Hematopoietic multipotent progenitor cell treated with erythropoietin and hydrocortisone succinate and interleukin-3 and kit ligand, for 8 days (in vitro differentiated cells): Measurements from ENCODE around the gene ZNF579.

Experiments
- DNase-seq: peaks from one replicate; pipeline ENCODE4 v3.0.0-alpha.2; 2015

ZNF579 gene

GRCh38 chr19:55563261-55563690 lies 17.4 kb downstream of the ZNF579 start:
- DNase-seq, result no peak

- no peak for DNase-seq
These were observed 21.0 kb downstream of the ZNF579 start for GRCh38 chr19:55559684-55560083.

- no peak for DNase-seq
These were observed 25.9 kb downstream of the ZNF579 start for GRCh38 chr19:55554741-55555152.

- no peak for DNase-seq
These were observed 26.3 kb downstream of the ZNF579 start for GRCh38 chr19:55554302-55554701.

- DNase-seq, result no peak
These were observed 27.1 kb downstream of the ZNF579 start for GRCh38 chr19:55553217-55554182.

- no peak for DNase-seq
These were observed 28.0 kb downstream of the ZNF579 start for GRCh38 chr19:55552620-55553019.

- no peak for DNase-seq
These were observed 28.4 kb downstream of the ZNF579 start for GRCh38 chr19:55552206-55552605.

GRCh38 chr19:55550321-55550650 lies 30.4 kb downstream of the ZNF579 start:
- no peak for DNase-seq

- DNase-seq, result no peak
These were observed 30.9 kb downstream of the ZNF579 start for GRCh38 chr19:55549500-55550320.

- DNase-seq, result peak; percentile 10
These were observed 33.6 kb downstream of the ZNF579 start for GRCh38 chr19:55546822-55547614.

- DNase-seq, result no peak
These were observed 34.6 kb downstream of the ZNF579 start for GRCh38 chr19:55546011-55546410.

- no peak for DNase-seq
These were observed 35.2 kb downstream of the ZNF579 start, which contains the start of gene SBK3 for GRCh38 chr19:55545443-55545842. TSS of gene SBK3 (minus strand) at chr19:55545543. CDS start at chr19:55545543, 0 bp downstream.

GRCh38 chr19:55544776-55545439 lies 35.7 kb downstream of the ZNF579 start:
- DNase-seq, result no peak

GRCh38 chr19:55544014-55544413 lies 36.6 kb downstream of the ZNF579 start:
- DNase-seq, result no peak

- DNase-seq, result no peak
These were observed 37.1 kb downstream of the ZNF579 start for GRCh38 chr19:55543567-55543966.

GRCh38 chr19:55542292-55542855 lies 38.3 kb downstream of the ZNF579 start:
- no peak for DNase-seq

GRCh38 chr19:55541091-55541490 lies 39.6 kb downstream of the ZNF579 start:
- no peak for DNase-seq

- DNase-seq, result no peak
These were observed 40.0 kb downstream of the ZNF579 start for GRCh38 chr19:55540619-55541018.

- DNase-seq, result no peak
These were observed 41.3 kb downstream of the ZNF579 start for GRCh38 chr19:55539090-55539984.

GRCh38 chr19:55538132-55538531 lies 42.5 kb downstream of the ZNF579 start:
- DNase-seq, result no peak

GRCh38 chr19:55537741-55538111 lies 42.9 kb downstream of the ZNF579 start:
- DNase-seq, result no peak
